Coronary artery (tissue), 2 donors: ENCODE data around the gene NAV2.

Experiments
- DNase-seq: peaks from one replicate; pipeline ENCODE4 v3.0.0-alpha.2; 2017; ENCODE audit warnings: low spot score
- H3K27ac ChIP-seq, 2 donors: fragments of 200-600 bp; sonication (generic); one replicate each; pipeline ENCODE4 v1.5.1; 2016 to 2019
- H3K4me3 ChIP-seq: fragments of 200-600 bp; sonication (generic); 2 replicates; pipeline ENCODE4 v1.5.1; 2016; ENCODE audit warnings: mild to moderate bottlenecking, moderate library complexity
- CTCF ChIP-seq: fragments of 200-600 bp; sonication (generic); IDR thresholded peaks from one replicate; pipeline ENCODE4 v1.5.1; 2019; ENCODE audit warnings: antibody characterized with exemption

The NAV2 gene

GRCh38 chr11:20008871-20009644 is 296.4 kb downstream of the NAV2 start:
- Histone ChIP-seq H3K27ac (no peak overlapping the region), H3K4me3 (no peak overlapping the region)
- TF ChIP-seq CTCF, result no peak
- DNase-seq, result no peak

- Histone ChIP-seq H3K4me3 (no peak overlapping the region), H3K27ac (no peak overlapping the region)
- no peak for DNase-seq
- no peak for TF ChIP-seq CTCF
Measured at GRCh38 chr11:20010156-20010850, 297.7 kb downstream of the NAV2 start.

- Histone ChIP-seq H3K4me3 (no peak overlapping the region), H3K27ac (no peak overlapping the region)
- no peak for DNase-seq
- no peak for TF ChIP-seq CTCF
Measured at GRCh38 chr11:20010851-20011225, 298.2 kb downstream of the NAV2 start.

GRCh38 chr11:20011307-20011951 is 298.8 kb downstream of the NAV2 start:
- H3K27ac ChIP-seq, result no peak overlapping the region
- DNase-seq, result no peak
- no peak overlapping the region for H3K4me3 ChIP-seq
- TF ChIP-seq CTCF, result no peak

GRCh38 chr11:20013346-20014066 is 300.9 kb downstream of the NAV2 start:
- no peak for TF ChIP-seq CTCF
- DNase-seq, result no peak
- no peak overlapping the region for H3K27ac ChIP-seq
- H3K4me3 ChIP-seq, result no peak overlapping the region

GRCh38 chr11:20014067-20014402 is 301.4 kb downstream of the NAV2 start:
- no peak for TF ChIP-seq CTCF
- H3K4me3 ChIP-seq, result no peak overlapping the region
- H3K27ac ChIP-seq, result no peak overlapping the region
- no peak for DNase-seq
